Gastroesophageal sphincter (tissue), 3 donors: ENCODE measurements around the gene HCFC1R1.

Experiments used
- CTCF ChIP-seq, 4 experiments: fragments of 200-600 bp in 2 of 4; fragments of 450-650 bp in 2 of 4; sonication (generic) in 1 of 4; IDR thresholded peaks; one replicate each; pipeline ENCODE4 v1.5.1; 2017 to 2019; ENCODE audit warnings: antibody characterized with exemption in 4 of 4, mild to moderate bottlenecking in 2 of 4, moderate library complexity in 2 of 4
- POLR2A ChIP-seq, 2 donors: fragments of 450-650 bp; IDR thresholded peaks; one replicate each; pipeline ENCODE4 v1.6.1; 2017; ENCODE audit warnings: antibody characterized with exemption in 2 of 2, mild to moderate bottlenecking in 2 of 2, moderate library complexity in 1 of 2
- POLR2AphosphoS5 ChIP-seq: sonication (generic); formaldehyde crosslinking; IDR thresholded peaks from one replicate; pipeline ENCODE4 v1.6.1; 2017; ENCODE audit warnings: antibody characterized with exemption

GRCh38 chr16:3038896-3039295, 15.2 kb upstream of the HCFC1R1 start:
- TF ChIP-seq CTCF (IDR thresholded peaks at IDR 0.05) (no peak), POLR2A (IDR thresholded peaks at IDR 0.05) (no peak), POLR2AphosphoS5 (no peak)
